Activated CD8-positive, alpha-beta T cell treated with anti-CD3 and anti-CD28 coated beads for 36 hours (primary cell): ENCODE results near the gene ADAMTS16. TPM values are rescaled to one million over a fixed set of nuclear protein-coding genes. Genes with fewer than 3 reads are reported as not detected.

ENCODE experiments used
- ATAC-seq: fragments of 200-7000 bp; cut with Tn5 transposase; one replicate; pipeline ENCODE4 v1.10.0; 2021; ENCODE audit warnings: mild to moderate bottlenecking, moderate library complexity
- CTCF ChIA-PET: fragments of 350-600 bp; sonication (Branson Sonifier 250); formaldehyde crosslinking; loops from one replicate; lab custom pipeline; 2021; ENCODE audit warnings: antibody characterized with exemption; lab: Charles Lee
- POLR2A ChIA-PET: fragments of 350-600 bp; sonication (Branson Sonifier 250); formaldehyde crosslinking; loops from one replicate; lab custom pipeline; 2021; ENCODE audit warnings: antibody characterized with exemption; lab: Charles Lee
- DNase-seq: peaks from one replicate; pipeline ENCODE4 v3.0.0-alpha.2; 2020
- H3K27ac Mint-ChIP-seq: one replicate; pipeline ENCODE4 v1.8.0; 2021; ENCODE audit warnings: mild to moderate bottlenecking, mixed read lengths
- H3K27me3 Mint-ChIP-seq: one replicate; pipeline ENCODE4 v1.8.0; 2021; ENCODE audit warnings: mixed read lengths
- H3K36me3 Mint-ChIP-seq: one replicate; pipeline ENCODE4 v1.8.0; 2021; ENCODE audit warnings: low read depth, mixed read lengths
- H3K4me1 Mint-ChIP-seq: one replicate; pipeline ENCODE4 v1.8.0; 2021; ENCODE audit warnings: low read depth, mixed read lengths
- H3K4me3 Mint-ChIP-seq: one replicate; pipeline ENCODE4 v1.8.0; 2021; ENCODE audit warnings: mild to moderate bottlenecking, moderate library complexity, mixed read lengths
- H3K9me3 Mint-ChIP-seq: one replicate; pipeline ENCODE4 v1.8.0; 2021; ENCODE audit warnings: mixed read lengths
- intact Hi-C: fragments of 100-400 bp; cut with micrococcal nuclease; formaldehyde crosslinking; loops from one replicate; pipeline ENCODE4 v1.10.0; 2022
- total RNA-seq, 2 experiments: library from RNA; stranded (reverse); gene quantifications; one replicate each; pipeline ENCODE4 v1.2.3, GENCODE V29; 2021
- TF ChIP-seq, protein P1 (sequence below): fragments of 200-600 bp; IDR thresholded peaks from one replicate; pipeline ENCODE4 v1.8.0; 2022; ENCODE audit warnings: antibody characterized with exemption, mild to moderate bottlenecking

Gene ADAMTS16
- total RNA-seq, 2 experiments from 2014 or later = not detected

DNA sequence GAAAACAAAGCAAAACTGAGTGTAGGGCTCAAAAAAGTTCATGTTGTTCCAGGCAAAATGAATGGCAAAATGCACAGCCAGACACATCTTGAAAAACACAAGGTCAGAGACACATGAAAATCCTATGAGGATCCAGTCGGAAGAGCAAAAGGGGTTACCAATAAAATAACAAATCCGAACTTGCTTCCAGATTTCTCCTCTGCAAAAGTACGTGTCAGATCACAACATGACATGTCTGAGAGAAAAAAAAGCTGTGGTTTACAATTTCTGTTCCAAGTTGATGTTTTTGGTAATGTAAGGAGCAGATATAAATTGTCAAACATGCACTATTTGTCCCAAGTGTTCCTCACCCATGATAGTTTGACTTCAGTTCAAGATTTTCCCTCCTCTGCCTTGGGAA lies 15.9 kb upstream of the ADAMTS16 start:
- ATAC-seq = no peak
- Mint-ChIP-seq H3K36me3 (no peaks in the 10 kb centered on the region), H3K27ac (no peak overlapping the region), H3K4me3 (no peak overlapping the region), H3K9me3 (peaks cover 4% of the 10 kb centered on the region), H3K27me3 (peaks cover 16% of the 10 kb centered on the region), H3K4me1 (no peaks in the 10 kb centered on the region)
- intact Hi-C loops = no loop called here
- no peak for DNase-seq
- ChIA-PET POLR2A (no interaction called here), CTCF (interaction anchor here (1.2 kb wide), 1 partner anchor 16 kb away, joined by 3 read pairs; the partner anchor contains the start of gene ADAMTS16)
- TF ChIP-seq, protein P1, sequence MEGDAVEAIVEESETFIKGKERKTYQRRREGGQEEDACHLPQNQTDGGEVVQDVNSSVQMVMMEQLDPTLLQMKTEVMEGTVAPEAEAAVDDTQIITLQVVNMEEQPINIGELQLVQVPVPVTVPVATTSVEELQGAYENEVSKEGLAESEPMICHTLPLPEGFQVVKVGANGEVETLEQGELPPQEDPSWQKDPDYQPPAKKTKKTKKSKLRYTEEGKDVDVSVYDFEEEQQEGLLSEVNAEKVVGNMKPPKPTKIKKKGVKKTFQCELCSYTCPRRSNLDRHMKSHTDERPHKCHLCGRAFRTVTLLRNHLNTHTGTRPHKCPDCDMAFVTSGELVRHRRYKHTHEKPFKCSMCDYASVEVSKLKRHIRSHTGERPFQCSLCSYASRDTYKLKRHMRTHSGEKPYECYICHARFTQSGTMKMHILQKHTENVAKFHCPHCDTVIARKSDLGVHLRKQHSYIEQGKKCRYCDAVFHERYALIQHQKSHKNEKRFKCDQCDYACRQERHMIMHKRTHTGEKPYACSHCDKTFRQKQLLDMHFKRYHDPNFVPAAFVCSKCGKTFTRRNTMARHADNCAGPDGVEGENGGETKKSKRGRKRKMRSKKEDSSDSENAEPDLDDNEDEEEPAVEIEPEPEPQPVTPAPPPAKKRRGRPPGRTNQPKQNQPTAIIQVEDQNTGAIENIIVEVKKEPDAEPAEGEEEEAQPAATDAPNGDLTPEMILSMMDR = no peak

DNA sequence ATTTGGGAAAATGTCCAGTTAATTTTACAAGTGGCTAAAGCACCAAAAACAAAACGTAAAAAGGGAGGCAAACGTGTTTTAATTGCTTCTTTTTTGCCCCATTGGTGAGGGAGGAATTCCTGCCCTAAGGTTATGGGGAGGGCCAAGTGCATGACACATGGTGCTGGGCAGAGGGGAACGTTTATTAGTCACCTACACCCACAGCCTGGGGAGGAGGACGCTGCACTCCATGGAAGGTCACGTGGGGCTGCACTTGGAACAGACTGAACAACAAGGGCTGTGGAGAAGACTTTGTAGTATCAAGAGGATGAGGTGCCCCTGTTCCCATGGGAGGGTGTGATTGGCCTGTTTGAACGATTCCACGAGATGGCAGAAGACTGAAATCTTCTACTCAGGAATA lies 13.7 kb upstream of the ADAMTS16 start:
- peaks cover 9% of the 10 kb centered on the region for H3K27me3 Mint-ChIP-seq
- H3K36me3 Mint-ChIP-seq = no peaks in the 10 kb centered on the region

DNA sequence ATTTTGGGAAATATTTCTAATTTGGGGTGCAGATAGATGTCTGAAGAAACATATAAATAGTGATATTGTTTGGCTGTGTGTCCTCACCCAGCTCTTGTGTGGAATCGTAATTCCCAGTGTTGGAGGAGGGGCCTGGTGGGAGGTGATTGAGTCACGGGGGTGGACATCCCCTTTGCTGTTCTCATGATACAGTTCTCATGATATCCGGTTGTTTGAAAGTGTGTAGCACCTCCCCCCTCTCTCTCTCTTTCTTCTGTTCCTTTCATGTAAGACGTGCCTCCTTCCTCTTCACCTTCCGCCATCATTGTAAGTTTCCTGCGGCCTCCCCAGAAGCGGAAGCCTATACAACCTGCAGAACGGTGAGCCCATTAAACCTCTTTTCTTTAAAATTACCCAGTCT lies 11.4 kb upstream of the ADAMTS16 start:
- ATAC-seq (no peak), DNase-seq (no peak)
- Mint-ChIP-seq H3K4me3 (no peak overlapping the region), H3K4me1 (no peaks in the 10 kb centered on the region), H3K36me3 (no peaks in the 10 kb centered on the region), H3K9me3 (no peaks in the 10 kb centered on the region), H3K27ac (no peak overlapping the region), H3K27me3 (peaks cover 4% of the 10 kb centered on the region)
- TF ChIP-seq, protein P1 = no peak
- POLR2A ChIA-PET = no interaction called here
- intact Hi-C loops = no loop called here
- CTCF ChIA-PET = no interaction called here

More for the DNA sequence above, 13.7 kb upstream of the ADAMTS16 start:
- ChIA-PET CTCF (no interaction called here), POLR2A (no interaction called here)
- Mint-ChIP-seq H3K4me1 (no peaks in the 10 kb centered on the region), H3K9me3 (no peaks in the 10 kb centered on the region), H3K27ac (no peak overlapping the region), H3K4me3 (no peak overlapping the region)
- TF ChIP-seq, protein P1 = no peak
- no peak for ATAC-seq
- no peak for DNase-seq
- intact Hi-C loops = no loop called here

DNA sequence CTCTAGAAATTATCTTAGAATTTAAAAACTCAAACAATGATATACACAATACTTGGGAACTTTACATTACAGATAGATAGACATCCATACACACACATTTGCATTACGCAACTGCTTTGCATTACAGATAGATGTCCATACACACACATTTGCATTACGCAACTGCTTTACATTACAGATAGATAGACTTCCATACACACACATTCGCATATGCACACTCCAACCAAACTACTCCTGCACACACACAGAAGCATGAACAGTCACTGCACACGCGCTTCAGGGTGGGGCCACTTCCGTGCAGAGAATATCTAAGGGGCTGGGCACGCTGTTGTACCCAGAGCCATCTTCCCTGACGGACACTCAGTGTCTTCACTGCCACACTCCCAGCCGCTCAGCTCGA lies 7.9 kb upstream of the ADAMTS16 start:
- CTCF ChIA-PET = no interaction called here
- Mint-ChIP-seq H3K4me3 (no peak overlapping the region), H3K27me3 (no peaks in the 10 kb centered on the region), H3K27ac (no peak overlapping the region), H3K4me1 (no peaks in the 10 kb centered on the region), H3K36me3 (no peaks in the 10 kb centered on the region), H3K9me3 (no peaks in the 10 kb centered on the region)
- POLR2A ChIA-PET = no interaction called here
- intact Hi-C loops = no loop called here
- ATAC-seq = no peak
- TF ChIP-seq, protein P1 = no peak
- no peak for DNase-seq

DNA sequence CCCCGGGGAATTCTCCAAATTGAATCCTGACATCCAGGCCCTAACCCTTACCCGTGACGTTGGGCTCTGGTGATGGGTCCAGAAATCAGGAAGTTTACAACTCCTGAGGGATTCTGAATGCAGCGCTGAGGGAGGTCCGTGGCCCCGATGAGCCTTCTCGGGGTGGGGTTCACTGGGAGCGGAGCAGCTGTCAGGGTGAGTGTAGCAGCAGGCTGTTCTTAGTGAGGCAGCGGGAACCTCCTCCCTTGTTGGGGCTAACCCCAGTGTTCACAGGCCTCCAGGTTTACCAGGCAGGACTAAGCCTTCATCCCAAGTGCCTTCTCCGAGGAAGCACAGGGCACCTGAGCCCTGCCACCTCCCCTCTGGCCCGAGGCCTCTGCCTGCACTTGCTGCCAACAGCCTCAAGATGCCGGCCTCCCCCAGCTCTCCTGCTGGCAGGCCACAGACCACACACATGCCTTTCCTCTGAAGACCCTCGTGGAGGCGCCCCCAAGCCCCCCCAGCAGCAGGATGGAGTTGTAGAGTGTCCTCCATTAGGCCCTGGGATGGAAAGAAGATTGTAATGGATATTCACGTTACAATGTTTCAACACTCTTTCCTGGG lies 7.3 kb upstream of the ADAMTS16 start:
- H3K4me3 Mint-ChIP-seq = no peak overlapping the region
- no peaks in the 10 kb centered on the region for H3K4me1 Mint-ChIP-seq
- ChIA-PET POLR2A (no interaction called here), CTCF (no interaction called here)
- H3K27ac Mint-ChIP-seq = no peak overlapping the region
- TF ChIP-seq, protein P1 = no peak
- DNase-seq (no peak), ATAC-seq (no peak)
- no peaks in the 10 kb centered on the region for H3K36me3 Mint-ChIP-seq
- intact Hi-C loops = no loop called here
- no peaks in the 10 kb centered on the region for H3K27me3 Mint-ChIP-seq
- no peaks in the 10 kb centered on the region for H3K9me3 Mint-ChIP-seq
